Right forelimb (tissue), 1 donor: Measurements from ENCODE around the gene C2CD4A.
"Not testable (repeated sequence)": the region's sequence is repeated elsewhere in the genome, so short reads cannot be mapped to it uniquely, and the experiment has no call there.

Experiments
- DNase-seq: peaks from one replicate; pipeline ENCODE4 v3.0.0-alpha.2; 2018

Gene C2CD4A, protein sequence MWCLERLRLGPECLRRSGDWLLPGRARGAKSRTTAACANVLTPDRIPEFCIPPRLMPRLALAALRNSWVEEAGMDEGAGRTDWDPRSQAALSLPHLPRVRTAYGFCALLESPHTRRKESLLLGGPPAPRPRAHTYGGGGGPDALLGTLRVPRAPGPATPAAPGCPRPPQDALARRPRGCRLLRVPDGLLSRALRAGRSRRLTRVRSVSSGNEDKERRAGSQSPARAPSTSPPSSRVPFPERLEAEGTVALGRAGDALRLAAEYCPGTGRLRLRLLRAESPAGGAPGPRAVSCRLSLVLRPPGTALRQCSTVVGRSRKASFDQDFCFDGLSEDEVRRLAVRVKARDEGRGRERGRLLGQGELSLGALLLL

DNA sequence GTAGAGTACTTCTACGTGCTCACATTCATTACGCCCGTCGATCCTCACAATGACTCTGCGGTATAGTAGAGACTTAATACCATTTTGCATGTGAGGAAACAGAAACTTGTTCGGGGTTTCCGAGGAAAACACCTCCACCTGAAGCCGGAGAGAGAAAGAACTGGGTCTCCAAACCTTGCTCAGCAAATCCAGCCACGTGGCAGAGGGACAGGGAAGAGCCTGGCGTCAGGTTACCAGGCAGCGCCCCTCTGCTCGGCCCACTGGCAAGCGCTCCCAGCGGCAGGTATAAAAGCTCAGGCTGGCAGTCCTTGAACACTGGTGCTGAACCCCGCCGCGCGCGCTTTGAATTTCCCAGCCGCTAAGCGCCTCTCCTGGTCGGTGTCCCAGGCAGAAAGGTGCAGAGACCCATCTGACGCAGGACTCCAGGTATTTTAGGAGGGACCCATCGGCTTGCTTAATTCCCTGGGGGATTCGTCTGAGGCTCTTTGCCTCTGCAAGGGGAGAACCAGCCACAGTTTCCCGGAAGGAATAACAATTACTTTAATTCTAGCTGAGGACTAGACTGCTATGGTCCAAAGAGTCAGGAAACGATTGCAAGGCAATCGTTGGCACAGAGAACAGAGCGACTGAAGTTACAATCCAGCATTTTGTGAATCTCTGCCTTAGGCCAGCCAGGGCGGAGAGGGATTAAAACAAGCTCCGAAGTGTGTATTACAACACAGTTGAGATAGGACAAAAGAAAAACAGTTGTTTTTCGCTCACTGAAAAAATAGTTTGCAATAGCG lies at the start of gene C2CD4A:
Gene C2CD4A, plus strand, starts transcription at position 315 of the 785 bp plus-strand sequence. CDS start 637 bp downstream, outside the sequence.
- DNase-seq: peak; percentile 70

DNA sequence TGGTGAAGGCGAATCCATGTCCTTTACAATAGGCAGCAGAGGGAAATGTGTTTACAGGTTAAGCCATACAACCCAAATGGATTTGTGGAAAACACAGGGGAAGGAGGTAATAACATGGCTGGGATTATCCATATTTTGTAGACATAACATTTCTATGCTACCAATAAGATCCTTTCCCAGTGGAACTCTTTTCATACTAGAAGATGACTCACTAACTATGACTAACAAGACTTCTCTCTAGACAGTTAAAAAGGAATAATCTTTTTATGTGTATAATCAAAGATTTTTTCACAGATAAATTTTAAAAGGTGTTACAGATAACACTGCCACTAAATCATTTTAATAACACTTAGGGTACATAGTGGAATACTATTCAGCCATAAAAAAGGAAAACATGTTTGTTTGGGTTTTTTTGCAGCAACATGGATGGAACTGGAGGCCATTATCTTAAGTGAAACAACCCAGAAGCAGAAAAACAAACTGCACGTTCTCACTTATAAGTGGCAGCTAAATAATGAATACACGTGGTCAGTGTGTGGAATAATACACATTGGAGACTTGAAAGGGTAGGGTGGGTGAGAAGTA lies 46.1 kb upstream of the C2CD4A start:
- DNase-seq: no peak

DNA sequence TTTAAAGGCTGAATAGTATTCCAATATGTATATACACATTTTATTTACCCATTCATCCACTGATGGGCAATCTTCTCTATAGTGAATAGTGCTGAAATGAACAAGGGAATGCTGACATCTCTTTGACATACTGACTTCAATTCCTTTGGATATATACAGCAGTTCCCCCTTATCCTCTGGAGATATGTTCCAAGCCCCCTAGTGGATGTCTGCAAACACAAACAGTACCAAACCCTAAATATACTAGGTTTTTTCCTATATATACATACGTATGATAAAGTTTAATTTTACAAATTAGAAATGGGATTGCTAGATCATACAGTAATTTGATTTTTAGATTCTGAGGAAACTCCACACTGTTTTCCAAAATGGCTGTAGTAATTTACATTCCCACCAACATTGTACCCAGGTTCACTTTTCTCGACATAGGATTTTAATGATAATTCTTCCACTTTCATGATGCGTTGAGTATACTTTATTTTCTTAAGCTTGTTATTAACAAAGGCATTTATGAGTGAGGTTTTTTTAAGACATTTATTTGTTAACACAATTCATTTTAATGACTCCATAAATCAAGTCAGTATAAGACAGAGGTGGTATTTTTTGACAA lies 44.7 kb upstream of the C2CD4A start:
- no peak for DNase-seq

DNA sequence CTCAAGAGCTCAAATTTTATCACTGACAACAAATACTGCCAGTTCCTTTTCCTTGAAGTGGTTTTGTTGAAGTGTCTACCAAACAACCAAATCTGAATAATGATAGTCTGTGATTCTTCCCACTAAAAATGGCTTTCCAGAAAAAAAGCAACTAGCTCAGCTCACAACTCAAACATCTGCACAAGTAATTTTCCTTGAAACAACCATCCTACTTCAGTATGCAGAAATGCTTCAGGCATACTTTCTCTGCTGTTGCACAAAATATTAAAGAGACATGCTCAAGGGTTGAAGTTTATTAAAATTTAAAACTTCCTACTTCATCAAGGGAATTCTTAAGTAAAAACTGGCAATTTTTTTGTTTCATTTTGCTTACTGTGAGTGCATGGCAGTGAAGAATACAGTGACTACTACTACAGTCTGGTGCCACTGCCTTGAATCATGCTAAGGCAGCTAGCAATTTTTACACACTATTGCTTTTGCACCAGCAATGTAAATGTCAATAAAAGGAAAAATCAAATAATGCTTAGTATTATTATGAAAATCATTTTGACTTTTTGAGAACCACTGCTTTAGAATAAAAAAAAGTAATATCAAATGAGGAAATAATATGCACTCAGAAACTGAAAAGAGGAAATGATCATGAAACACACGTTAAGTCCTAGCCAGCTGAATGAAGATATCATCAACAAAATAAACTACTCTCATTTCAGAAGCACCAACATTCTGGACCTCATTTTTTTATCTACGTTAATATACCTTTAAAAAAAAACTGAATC lies 40.1 kb upstream of the C2CD4A start:
- DNase-seq: no peak

DNA sequence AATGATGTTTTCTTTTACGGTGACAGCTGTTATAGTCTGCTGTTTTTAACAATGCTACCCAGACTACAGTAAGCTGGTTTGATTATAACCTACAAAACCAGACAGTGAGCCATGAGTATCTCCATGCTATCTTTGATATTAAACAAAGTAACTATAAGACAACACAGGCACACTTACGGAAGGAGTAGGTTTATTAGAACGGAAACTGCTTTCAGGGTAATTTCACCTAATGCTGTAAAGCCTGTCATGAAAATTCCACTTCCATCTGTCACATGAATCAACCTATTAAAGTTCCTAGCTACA lies 39.6 kb upstream of the C2CD4A start:
- DNase-seq: no peak

DNA sequence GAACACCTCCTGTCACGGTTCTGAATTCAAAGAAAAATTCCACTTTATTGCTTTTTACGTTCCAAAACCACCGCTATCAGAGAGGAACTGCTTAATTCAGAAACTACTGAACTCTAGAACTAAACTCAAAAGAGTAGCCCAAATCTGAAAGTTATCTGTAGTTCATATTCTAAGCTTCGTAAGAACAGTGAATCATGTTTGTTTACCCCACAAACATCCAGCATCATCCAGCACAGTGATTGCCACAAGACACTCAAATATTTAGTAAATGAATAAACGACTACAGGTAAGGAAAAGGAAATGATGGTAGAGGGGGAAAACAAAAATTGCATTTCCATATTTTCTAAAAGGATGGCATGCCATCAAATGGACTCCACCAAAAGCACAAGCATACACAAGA lies 38.9 kb upstream of the C2CD4A start:
- no peak for DNase-seq

DNA sequence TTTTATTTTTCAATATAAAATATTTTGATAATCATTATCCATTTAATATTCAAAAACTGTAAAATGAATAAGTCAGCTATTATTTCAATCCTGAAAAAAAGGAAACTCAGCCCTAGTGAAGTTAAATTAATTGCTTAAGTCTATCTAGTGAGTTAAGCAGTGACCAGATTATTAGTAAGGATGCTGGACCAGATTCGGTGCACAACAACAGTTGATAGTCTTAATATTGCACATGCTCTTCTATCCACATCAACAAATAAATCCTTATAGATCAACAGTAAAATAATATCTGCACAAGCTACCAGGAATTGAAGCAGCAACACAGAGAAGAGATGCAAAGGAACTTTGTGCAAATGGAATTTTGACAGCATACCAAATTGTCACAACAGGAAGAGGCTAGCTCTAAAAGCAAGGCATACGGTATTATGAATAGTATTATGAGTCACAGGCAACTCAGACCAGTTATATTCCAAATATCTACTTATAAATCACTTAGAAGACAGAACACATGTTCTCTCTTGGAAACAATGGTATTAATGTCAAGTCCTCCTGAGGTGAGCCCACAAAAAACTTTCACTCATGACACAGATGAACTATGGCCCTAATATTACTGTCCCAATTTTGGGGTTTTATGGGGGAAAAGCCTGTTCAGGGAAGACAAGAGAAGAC lies 31.4 kb upstream of the C2CD4A start:
- no peak for DNase-seq

DNA sequence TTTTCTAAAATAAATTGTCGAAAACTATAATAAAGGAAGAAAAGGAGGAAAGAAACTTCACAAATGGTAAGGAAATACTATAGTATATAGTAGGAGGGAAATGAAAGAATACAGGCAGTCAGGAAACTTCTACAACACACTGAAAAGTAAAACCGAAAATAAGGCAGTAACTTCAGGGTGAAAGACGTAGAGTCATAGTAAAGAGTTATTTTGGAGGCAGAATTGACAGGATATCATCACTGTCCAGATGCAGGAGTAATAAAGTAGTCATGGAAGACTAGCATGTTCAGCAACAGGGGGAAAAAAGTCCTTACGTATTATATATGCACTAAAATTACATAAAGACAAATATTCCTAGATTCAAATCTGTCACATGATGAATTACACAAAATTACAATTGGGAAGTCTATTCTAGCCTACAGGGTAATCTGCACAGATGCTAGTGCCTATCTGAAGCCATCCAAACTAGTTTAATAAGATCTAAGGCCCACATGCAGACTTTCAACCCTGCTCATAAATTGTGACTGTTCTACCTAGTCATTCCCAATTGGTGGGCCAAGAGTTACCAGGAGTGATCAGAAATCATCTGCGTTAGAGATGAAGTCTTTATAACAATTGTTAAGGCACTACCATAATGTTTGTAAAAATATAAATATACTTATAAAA lies 20.6 kb upstream of the C2CD4A start:
- no peak for DNase-seq

DNA sequence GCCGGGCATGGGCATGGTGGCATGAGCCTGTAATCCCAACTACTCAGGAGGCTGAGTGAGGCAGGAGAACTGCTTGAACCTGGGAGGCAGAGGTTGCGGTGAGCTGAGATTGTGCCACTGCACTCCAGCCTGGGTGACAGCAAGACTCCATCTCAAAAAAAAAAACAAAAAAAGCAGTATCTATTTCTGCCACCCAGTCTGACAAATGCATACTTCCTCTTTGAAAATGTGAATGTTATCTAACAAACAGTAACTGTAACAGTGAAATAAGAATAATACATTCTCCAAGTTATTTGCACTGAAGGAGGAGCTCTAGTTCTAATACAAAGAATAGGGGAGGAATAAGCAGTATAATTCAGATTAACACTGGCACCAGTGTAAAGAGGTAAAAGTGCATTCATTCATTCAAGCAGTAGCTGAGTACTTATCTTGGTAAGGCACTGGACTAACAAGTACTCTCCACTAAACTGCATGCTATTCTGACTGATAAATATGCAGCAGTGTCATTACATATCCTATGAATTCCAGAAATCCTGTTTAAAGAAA lies 19.4 kb upstream of the C2CD4A start:
- no peak for DNase-seq

DNA sequence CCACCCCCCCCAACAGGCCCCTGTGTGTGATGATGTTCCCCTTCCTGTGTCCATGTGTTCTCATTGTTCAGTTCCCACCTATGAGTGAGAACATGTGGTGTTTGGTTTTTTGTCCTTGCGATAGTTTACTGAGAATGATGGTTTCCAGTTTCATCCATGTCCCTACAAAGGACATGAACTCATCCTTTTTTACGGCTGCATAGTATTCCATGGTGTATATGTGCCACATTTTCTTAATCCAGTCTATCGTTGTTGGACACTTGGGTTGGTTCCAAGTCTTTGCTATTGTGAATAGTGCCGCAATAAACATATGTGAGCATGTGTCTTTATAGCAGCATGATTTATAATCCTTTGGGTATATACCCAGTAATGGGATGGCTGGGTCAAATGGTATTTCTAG lies 18.5 kb upstream of the C2CD4A start:
- DNase-seq: not testable (repeated sequence)

DNA sequence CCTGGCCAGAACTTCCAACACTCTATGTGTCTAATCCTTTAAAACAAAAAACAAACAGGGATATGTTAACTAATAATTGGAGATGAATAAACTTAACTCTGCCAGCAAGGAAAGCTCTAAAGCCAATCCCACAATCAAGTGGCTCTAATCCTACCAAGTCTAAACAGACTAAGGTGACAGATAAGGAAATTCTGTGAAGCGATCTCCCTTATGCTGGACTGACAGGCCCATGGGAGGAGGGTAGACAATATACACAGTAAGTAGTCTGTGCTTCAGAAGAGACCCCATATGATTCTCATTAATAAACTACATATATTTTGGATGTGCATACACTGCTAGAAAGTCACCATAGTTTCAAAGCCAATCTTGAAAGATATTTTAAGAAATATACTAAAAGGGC lies 16.7 kb upstream of the C2CD4A start:
- no peak for DNase-seq

DNA sequence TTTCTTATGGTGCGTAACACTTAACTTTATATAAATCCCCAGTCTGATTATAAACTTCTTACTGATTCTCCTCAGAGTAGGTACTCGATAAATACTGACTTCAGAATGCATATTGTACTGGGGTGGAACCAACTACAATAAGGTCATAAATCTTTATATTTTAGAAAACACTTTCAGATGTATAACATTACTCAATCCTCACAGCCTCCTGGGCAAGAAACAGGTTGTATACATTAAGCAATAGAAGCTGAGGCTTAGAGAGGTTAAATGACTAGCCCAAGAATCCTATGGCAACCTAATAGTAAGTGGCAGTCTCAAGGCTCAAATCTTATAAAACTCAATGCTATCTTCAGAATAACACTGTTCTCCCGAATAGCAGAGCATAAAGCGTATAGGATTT lies 15.6 kb upstream of the C2CD4A start:
- no peak for DNase-seq

DNA sequence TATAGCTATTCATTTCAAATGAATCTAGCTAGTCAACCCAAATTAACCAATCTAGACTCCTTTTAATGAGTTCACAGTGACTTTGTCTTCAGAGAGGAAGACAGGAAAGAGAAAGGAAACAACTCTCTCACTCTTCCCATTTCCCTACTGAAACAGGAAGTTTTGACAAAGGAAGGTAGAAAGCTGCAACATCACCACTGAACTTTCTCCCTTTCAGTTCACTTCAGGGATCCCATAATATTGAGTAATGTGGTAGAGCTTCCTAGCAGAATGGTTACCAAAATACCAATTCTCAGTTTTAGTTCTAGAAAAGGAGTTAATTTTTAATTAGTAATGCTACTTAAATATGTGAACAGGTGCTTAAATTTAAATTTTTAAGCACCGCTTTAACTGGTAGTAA lies 14.1 kb upstream of the C2CD4A start:
- DNase-seq: no peak

DNA sequence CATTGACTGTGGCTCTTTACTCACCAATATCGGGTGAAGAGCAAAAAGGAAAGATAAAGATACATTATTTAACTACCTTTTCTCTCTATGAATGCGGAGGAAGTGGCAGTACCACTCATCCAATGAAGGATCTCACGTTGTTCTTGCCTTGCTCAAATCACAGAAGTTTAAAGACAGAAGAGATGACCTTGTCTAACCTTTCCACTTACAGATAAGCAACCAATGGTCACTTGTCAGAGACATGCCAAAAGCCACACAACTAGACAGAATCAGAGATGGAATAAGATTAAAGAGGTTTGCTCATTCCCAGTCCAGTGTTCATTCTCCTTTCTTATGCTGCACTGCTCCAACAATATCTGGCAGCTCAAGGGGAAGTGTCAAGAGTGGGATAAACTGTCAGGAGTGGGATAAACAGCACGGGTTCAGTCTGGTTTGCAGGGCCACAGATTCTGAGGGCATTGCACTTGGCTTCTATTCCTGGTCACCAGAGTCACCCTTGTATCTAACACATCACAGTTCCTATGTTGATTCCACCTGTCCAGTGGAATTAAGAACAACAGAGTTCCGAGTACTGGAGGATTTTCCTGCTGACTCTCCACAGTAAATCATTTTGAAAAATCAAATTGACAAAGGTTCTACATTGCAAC lies 13.2 kb upstream of the C2CD4A start:
- DNase-seq: no peak

DNA sequence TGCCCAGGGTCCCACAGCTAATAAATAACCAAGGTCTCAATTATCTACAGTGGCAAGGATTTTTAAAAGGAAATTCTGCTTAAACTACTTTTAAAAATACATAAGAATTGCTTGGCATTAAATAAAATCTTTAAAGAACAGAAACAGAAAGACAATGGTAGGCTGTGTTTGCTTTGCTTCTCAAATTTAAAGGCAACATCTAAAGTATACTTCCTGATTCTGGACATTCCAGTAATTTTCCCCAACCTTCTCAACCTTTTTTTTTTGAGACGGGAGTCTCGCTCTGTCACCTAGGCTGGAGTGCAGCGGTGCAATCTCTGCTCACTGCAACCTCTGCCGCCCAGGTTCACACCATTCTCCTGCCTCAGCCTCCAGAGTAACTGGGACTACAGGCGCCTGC lies 11.8 kb upstream of the C2CD4A start:
- DNase-seq: no peak

DNA sequence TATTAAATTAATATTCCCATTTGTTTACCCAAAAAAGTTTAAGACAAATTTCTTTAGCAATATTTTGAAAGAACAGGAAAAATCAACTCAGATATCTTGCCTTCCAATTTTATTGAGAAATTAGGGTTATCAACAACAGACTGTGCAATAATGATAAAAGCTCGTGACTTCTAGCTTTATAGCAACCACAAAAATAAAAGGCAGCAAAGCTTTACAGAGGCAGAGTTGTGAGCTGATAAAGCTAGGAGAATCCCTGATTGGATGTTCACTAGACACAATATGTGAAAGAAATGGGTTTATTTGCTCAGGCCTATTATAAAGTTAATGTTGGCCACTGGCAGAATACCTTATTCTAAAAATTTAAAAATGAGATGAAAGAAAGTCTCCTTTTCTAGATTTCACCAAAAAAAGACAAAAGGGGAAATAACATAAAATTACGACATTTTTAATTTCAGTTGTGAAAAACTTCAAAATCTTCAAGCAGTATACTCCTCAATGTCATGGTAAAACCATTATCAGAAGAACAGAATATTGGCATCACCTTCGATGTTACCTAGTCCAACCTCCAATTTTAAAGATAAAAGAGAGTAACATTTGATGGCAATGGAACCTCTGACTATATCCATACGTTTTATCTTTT lies 9.3 kb upstream of the C2CD4A start:
- no peak for DNase-seq

DNA sequence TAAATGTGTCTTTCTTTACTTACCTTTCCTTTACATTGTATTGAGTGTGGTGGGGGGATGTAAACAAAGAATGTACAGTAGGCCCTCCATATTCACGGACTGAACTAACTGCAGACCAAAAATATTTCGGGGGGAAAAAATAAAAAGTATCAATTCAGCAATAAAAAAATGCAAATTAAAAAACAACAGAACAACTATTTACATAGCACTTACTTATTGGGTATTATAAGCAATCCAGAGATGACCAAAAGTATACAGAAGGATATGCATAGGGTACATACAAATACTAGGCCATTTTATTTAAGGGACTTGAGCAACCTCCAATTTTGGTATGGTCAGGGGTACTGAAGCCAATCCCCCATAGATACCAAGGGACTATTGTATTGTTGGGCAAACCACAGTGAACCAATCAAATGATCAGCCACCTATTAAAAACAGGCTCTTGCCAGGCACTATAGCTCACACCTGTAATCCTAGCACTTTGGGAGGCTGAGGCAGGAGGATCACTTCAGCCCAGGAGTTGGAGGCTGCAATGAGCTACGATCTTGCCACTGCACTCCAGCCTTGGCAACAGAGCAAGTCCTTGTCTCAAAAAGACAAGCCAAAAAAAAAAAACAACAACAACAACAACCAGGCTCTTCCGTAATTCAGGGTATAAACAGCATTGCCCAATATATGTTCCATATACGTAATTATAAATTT lies 8.3 kb upstream of the C2CD4A start:
- DNase-seq: no peak

DNA sequence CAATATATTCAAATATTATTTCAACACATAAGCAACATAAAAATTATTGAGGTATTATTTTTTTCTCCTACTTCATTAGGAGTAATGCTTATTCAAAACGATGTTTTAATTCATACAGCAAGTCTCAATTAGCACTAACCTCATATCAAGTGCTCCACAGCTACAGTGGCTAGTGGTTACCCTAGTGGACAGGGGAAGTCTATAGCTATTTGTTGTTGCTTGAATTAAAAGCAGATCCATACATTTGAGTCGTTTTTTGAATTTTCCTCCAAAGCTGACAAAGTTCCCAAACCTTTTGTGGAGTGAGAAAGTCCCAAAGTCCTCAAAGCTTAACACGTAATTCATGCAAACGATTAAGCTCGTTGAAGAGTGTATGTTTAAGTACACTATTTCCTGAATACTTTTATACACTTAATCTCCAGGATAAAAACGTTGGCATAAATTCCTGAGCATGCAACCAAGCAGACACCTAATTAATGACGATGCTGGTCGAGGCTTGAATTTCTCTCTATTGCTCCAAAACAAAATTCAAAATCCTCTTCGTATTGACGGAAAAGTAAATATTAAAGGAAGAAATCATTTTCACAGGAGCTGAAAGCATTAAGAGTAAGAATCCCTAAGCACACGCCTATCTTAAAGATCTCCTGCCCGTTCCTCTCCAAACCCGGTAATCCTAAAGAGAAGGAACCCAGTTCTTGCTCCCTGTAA lies 7.5 kb upstream of the C2CD4A start:
- DNase-seq: no peak

DNA sequence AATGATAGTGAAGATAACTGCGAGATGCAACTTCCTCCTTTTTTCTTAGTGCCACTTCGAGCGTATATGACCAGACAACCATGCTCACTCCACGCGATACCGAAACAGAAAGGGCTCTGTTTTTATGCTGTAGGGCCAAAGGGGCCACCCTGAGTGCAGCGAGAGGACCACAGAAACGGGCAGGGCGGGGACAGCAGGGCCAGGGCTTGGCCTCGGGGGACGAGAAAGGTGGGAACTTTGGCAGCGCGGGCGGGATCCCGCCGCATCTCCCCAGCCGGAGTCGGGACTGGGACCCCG lies 7.0 kb upstream of the C2CD4A start:
- no peak for DNase-seq
